Prostate gland (tissue), 2 donors: Measurements from ENCODE around the gene LIG3. TPM values are rescaled to one million over a fixed set of nuclear protein-coding genes. Genes with fewer than 3 reads are reported as not detected.

Source experiments
- DNase-seq: peaks from one replicate; pipeline ENCODE4 v3.0.0-alpha.2; 2019; ENCODE audit warnings: low spot score
- H3K27ac ChIP-seq, 2 donors: fragments of 200-600 bp; sonication (generic); 2 replicates each; pipeline ENCODE4 v1.5.1; 2017 to 2019
- H3K27me3 ChIP-seq: fragments of 200-600 bp; sonication (generic); replicated peaks from 2 replicates; pipeline ENCODE4 v1.5.1; 2019; ENCODE audit not compliant: insufficient read depth
- H3K36me3 ChIP-seq, 2 donors: fragments of 200-600 bp; sonication (generic); 1 replicate in 1 of 2; 2 replicates in 1 of 2; pipeline versions ENCODE4 v1.5.1 to v1.8.1; 2017 to 2019
- H3K4me1 ChIP-seq: fragments of 200-600 bp; sonication (generic); replicated peaks from 2 replicates; pipeline ENCODE4 v1.5.1; 2019
- H3K4me3 ChIP-seq, 2 donors: fragments of 200-600 bp; sonication (generic); 2 replicates each; pipeline ENCODE4 v1.5.1; 2017 to 2019
- H3K9me3 ChIP-seq: fragments of 200-600 bp; sonication (generic); 2 replicates; pipeline ENCODE4 v1.5.1; 2017
- POLR2A ChIP-seq: fragments of 450-650 bp; IDR thresholded peaks from one replicate; pipeline ENCODE4 v1.6.1; 2016; ENCODE audit warnings: antibody characterized with exemption, mild to moderate bottlenecking
- POLR2AphosphoS5 ChIP-seq: sonication (generic); formaldehyde crosslinking; IDR thresholded peaks from one replicate; pipeline ENCODE4 v1.6.1; 2017; ENCODE audit warnings: antibody characterized with exemption
- WGBS: methylation state at CpG from one replicate; pipeline ENCODE4 v1.1.5; 2018; 5-methylcytosine and 5-hydroxymethylcytosine counted together
- intact Hi-C: fragments of 100-400 bp; cut with DNase I; formaldehyde crosslinking; loops from one replicate; pipeline ENCODE4 v1.14.2; 2022
- total RNA-seq, 2 donors: library from RNA; depleted of rRNA; stranded (reverse); fragments of >200 nt; gene quantifications; one replicate each; pipeline ENCODE4 v1.1.0, GENCODE V29; 2016
- TF ChIP-seq, protein P1 (sequence below), 4 experiments: fragments of 200-600 bp in 2 of 4; fragments of 450-650 bp in 2 of 4; sonication (generic) in 2 of 4; IDR thresholded peaks; 1 replicate in 3 of 4; 2 replicates in 1 of 4; pipeline ENCODE4 v1.5.1; 2016 to 2019; ENCODE audit warnings: antibody characterized with exemption in 4 of 4, mild to moderate bottlenecking in 2 of 4, moderate library complexity in 2 of 4

Gene LIG3
- total RNA-seq, 2 donors from 2014 or later: 49.2 to 54.0 TPM

DNA sequence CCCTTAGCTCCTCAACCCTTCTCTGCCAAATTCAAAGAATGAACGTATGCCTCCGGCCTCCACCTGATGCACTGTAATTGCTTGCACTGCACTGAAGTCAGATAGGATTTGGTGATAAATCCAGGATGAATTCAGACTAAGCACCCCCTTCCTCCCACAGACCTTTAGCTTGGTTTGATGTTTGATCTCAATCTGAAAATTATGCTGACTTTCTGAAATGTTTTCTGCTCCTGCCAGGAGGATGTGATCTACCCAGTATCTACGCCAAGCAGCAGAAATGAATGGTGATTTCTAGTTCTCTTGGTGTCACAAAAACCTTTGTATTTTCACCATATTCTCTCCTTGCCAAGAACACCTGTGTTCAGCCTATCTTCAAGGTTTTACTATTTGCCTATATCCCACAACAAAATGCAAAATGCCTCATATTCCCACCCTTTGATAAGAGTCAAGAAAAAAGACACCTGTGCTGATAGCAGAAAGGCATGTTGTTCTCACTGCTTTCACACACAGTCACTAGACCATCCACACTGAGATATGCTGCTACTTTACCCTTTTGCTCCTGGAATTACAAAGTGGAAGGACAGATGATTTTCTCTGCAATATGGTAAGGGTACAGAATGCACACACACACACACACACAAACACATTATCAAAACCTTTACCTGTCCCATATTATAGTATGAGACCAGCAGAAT lies 68.5 kb downstream of the LIG3 start:
- peaks cover 3% of the 10 kb centered on the region for H3K4me1 ChIP-seq
- no peak for DNase-seq
- WGBS: 69% methylated on average over 3 of the region's 3 CpGs

DNA sequence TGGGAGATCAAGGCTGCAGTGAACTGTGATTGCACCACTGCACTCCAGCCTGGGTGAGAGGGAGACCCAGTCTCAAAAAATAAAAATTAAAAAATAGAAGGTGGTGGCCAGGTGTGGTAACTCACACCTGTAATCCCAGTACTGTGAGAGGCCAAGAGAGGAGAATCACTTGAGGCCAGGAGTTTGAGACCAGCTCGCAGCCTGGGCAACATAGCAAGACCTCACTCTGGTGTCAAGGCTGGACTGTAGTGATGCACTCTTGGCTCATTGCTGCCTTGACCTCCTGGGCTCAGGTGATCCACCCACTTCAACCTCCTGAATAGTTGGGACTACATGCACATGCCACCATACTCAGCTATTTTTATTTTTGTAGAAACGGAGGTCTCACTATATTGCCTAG lies 69.9 kb downstream of the LIG3 start:
- WGBS: 100% methylated on average over 2 of the region's 2 CpGs
- Histone ChIP-seq H3K27me3 (no peaks in the 10 kb centered on the region), H3K9me3 (no peaks in the 10 kb centered on the region), H3K4me1 (peaks cover 3% of the 10 kb centered on the region), H3K27ac (peak overlapping the region in 1 of 2 donors; percentile 75), H3K36me3 (no peaks in the 10 kb centered on the region), H3K4me3 (no peak overlapping the region)
- intact Hi-C loops: no loop called here
- TF ChIP-seq, protein P1, sequence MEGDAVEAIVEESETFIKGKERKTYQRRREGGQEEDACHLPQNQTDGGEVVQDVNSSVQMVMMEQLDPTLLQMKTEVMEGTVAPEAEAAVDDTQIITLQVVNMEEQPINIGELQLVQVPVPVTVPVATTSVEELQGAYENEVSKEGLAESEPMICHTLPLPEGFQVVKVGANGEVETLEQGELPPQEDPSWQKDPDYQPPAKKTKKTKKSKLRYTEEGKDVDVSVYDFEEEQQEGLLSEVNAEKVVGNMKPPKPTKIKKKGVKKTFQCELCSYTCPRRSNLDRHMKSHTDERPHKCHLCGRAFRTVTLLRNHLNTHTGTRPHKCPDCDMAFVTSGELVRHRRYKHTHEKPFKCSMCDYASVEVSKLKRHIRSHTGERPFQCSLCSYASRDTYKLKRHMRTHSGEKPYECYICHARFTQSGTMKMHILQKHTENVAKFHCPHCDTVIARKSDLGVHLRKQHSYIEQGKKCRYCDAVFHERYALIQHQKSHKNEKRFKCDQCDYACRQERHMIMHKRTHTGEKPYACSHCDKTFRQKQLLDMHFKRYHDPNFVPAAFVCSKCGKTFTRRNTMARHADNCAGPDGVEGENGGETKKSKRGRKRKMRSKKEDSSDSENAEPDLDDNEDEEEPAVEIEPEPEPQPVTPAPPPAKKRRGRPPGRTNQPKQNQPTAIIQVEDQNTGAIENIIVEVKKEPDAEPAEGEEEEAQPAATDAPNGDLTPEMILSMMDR (IDR thresholded peaks at IDR 0.05): no peak
- no peak for DNase-seq

More for the DNA sequence above, 68.5 kb downstream of the LIG3 start:
- Histone ChIP-seq H3K27me3 (no peaks in the 10 kb centered on the region), H3K36me3 (no peaks in the 10 kb centered on the region), H3K4me3 (no peak overlapping the region), H3K9me3 (no peaks in the 10 kb centered on the region), H3K27ac (no peak overlapping the region)
- intact Hi-C loops: no loop called here
- TF ChIP-seq POLR2AphosphoS5 (no peak), POLR2A (no peak)
- TF ChIP-seq, protein P1 (IDR thresholded peaks at IDR 0.05): no peak

DNA sequence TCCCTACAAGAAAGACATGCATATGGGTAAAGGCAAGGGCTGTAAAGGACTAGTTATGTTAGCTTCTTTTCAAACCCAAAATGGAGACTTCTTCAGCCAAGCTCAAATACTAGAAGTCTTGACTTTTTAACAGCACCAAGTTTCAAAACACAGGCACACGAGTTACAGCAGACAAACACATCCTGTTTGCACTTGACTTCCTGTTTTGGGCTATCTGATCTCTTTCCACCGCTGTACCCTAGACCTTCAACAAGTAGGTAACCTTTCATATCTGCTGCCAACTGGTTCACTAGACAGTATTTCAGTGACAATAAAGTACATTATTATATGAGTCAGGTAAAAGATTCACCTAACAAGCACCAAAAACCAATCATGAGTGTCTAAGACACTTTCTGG lies 70.9 kb downstream of the LIG3 start:
- no peak for TF ChIP-seq POLR2A
- peak; percentile 49 for TF ChIP-seq POLR2AphosphoS5
- TF ChIP-seq, protein P1 (IDR thresholded peaks at IDR 0.05): no peak
- H3K4me1 ChIP-seq: peaks cover 3% of the 10 kb centered on the region
- no peaks in the 10 kb centered on the region for H3K9me3 ChIP-seq
- no peaks in the 10 kb centered on the region for H3K27me3 ChIP-seq
- H3K36me3 ChIP-seq: no peaks in the 10 kb centered on the region
- H3K4me3 ChIP-seq: no peak overlapping the region
- H3K27ac ChIP-seq: peak overlapping the region; percentile 63 to 75
- intact Hi-C loops: no loop called here
- no peak for DNase-seq
- WGBS: 6% methylated on average over 2 of the region's 2 CpGs

DNA sequence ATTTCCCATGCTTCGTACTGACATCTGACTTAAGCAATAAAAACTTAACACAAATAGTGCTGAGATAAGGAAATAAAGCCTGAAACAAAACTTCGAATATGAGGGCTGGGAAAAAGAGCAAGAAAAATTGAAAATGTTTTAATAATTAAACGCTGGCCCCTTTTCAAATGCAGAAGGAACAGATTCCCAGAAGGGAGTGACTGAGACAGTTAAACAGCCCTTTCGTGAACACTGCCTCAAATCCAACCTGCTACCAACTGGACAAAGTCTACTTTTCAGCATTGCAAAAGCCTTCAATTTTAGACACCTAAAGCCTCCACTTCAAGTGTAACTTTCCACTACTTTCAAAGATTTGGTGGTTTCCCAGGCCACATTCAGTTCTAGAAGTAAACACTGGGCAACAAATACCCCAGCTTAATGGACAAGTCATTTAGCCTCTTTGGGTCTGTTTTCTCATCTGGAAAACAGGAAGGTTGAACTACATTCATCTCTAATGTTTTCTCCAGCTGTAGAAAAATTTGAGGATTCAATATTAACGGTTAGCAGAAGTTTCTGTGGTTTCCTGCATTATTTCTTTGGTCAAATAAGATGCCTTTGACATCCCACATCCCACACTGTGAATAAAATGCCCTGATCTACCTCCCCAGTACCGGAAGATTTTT lies 71.4 kb downstream of the LIG3 start:
- H3K4me1 ChIP-seq: peaks cover 3% of the 10 kb centered on the region
- H3K4me3 ChIP-seq: no peak overlapping the region
- H3K27me3 ChIP-seq: no peaks in the 10 kb centered on the region
- WGBS: 36% methylated on average over 6 of the region's 6 CpGs
- peak overlapping the region; percentile 63 to 75 for H3K27ac ChIP-seq
- TF ChIP-seq POLR2AphosphoS5 (peak; percentile 11), POLR2A (no peak)
- TF ChIP-seq, protein P1 (IDR thresholded peaks at IDR 0.05): no peak
- DNase-seq: no peak
- intact Hi-C loops: no loop called here
- H3K9me3 ChIP-seq: no peaks in the 10 kb centered on the region
- H3K36me3 ChIP-seq: no peaks in the 10 kb centered on the region

DNA sequence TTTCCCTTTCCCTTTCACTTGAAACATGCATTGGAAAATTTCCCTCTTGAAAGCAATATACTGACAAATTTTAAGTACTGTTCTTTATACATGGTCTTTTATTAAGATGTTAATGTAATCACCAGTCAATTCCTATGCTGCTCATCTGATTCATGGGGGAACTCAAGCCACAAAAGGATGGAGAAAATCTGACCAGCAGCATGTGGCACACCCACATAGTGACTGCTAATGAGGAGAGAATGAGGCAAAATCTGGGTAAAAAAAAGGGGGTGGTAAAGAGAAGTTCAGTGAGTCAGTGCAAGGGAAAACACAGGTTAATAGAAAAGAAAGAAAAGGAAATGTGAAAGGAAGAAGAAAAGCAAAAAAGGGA lies 71.9 kb downstream of the LIG3 start:
- TF ChIP-seq POLR2A (no peak), POLR2AphosphoS5 (no peak)
- TF ChIP-seq, protein P1 (IDR thresholded peaks at IDR 0.05): no peak
- H3K27ac ChIP-seq: peak overlapping the region; percentile 63 to 75
- H3K9me3 ChIP-seq: no peaks in the 10 kb centered on the region
- H3K27me3 ChIP-seq: no peaks in the 10 kb centered on the region
- no peak overlapping the region for H3K4me3 ChIP-seq
- intact Hi-C loops: no loop called here
- no peak for DNase-seq
- H3K4me1 ChIP-seq: peaks cover 7% of the 10 kb centered on the region
- no peaks in the 10 kb centered on the region for H3K36me3 ChIP-seq
